OCI-LY1 (cell line): ENCODE results near the gene HIVEP1.

ENCODE experiments used
- H2AFZ ChIP-seq: fragments of 200-600 bp; sonication (generic), shearing (Covaris generic); 2 replicates; pipeline ENCODE4 v1.6.0; 2014; ENCODE audit warnings: antibody characterized with exemption, mild to moderate bottlenecking, low read length
- H3F3A ChIP-seq: fragments of 200-600 bp; sonication (generic), shearing (Covaris generic); 2 replicates; pipeline ENCODE4 v1.6.0; 2014; ENCODE audit warnings: mild to moderate bottlenecking, antibody characterized with exemption, low read length, moderate library complexity; ENCODE audit not compliant: insufficient read depth
- H3K27ac ChIP-seq: fragments of 200-600 bp; sonication (generic); 2 replicates; pipeline ENCODE4 v1.5.1; 2014; ENCODE audit warnings: low read length, mixed run types, mild to moderate bottlenecking, low read depth; ENCODE audit not compliant: poor library complexity, severe bottlenecking
- H3K27me3 ChIP-seq: fragments of 200-600 bp; sonication (generic); 2 replicates; pipeline ENCODE4 v1.6.0; 2014; ENCODE audit warnings: antibody characterized with exemption, mild to moderate bottlenecking, low read length, moderate library complexity; ENCODE audit not compliant: insufficient read depth
- H3K36me3 ChIP-seq: fragments of 200-600 bp; sonication (generic); 2 replicates; pipeline ENCODE4 v1.6.1; 2014; ENCODE audit warnings: mild to moderate bottlenecking, antibody characterized with exemption, low read length, moderate library complexity, mixed read lengths; ENCODE audit not compliant: insufficient read depth
- H3K4me1 ChIP-seq: fragments of 200-600 bp; sonication (generic); 2 replicates; pipeline ENCODE4 v1.5.1; 2014; ENCODE audit warnings: mild to moderate bottlenecking, low read length, moderate library complexity; ENCODE audit not compliant: insufficient read depth, severe bottlenecking
- H3K4me2 ChIP-seq: fragments of 200-600 bp; sonication (generic), shearing (Covaris generic); 2 replicates; pipeline ENCODE4 v1.6.1; 2014; ENCODE audit warnings: low read length
- H3K4me3 ChIP-seq: fragments of 200-600 bp; sonication (generic); 2 replicates; pipeline ENCODE4 v1.5.1; 2014; ENCODE audit warnings: low read length, low read depth, mild to moderate bottlenecking, mixed read lengths; ENCODE audit not compliant: poor library complexity, severe bottlenecking
- H3K79me2 ChIP-seq: fragments of 200-600 bp; shearing (Covaris generic); 2 replicates; pipeline ENCODE4 v1.6.1; 2016; ENCODE audit warnings: mixed run types, low read length, mixed read lengths; ENCODE audit not compliant: insufficient read depth
- H3K9ac ChIP-seq: fragments of 200-600 bp; sonication (generic), shearing (Covaris generic); 2 replicates; pipeline ENCODE4 v1.6.1; 2014; ENCODE audit warnings: mild to moderate bottlenecking, low read length, mixed read lengths
- H3K9me2 ChIP-seq: fragments of 200-600 bp; sonication (generic), shearing (Covaris generic); 2 replicates; pipeline ENCODE4 v1.6.1; 2014; ENCODE audit warnings: low read depth, mild to moderate bottlenecking, low read length, mixed read lengths
- H3K9me3 ChIP-seq: fragments of 200-600 bp; shearing (Covaris generic); 2 replicates; pipeline ENCODE4 v1.6.1; 2014; ENCODE audit warnings: low read length, mixed read lengths
- H4K20me1 ChIP-seq: fragments of 200-600 bp; sonication (generic), shearing (Covaris generic); 2 replicates; pipeline ENCODE4 v1.6.0; 2016; ENCODE audit warnings: mild to moderate bottlenecking, low read length; ENCODE audit not compliant: insufficient read depth
- EZH2 ChIP-seq: fragments of 200-600 bp; sonication (generic), shearing (Covaris generic); IDR thresholded peaks from 2 replicates; pipeline ENCODE4 v1.8.0; 2017; ENCODE audit warnings: borderline replicate concordance, mixed run types, mild to moderate bottlenecking, antibody characterized with exemption, low read length, moderate library complexity, mixed read lengths
- TF ChIP-seq, protein P1 (sequence below): fragments of 200-600 bp; sonication (generic), shearing (Covaris generic); IDR thresholded peaks from 2 replicates; pipeline ENCODE4 v1.5.1; 2017; ENCODE audit warnings: mild to moderate bottlenecking, antibody characterized with exemption, low read length, moderate library complexity, mixed read lengths

The HIVEP1 gene

DNA sequence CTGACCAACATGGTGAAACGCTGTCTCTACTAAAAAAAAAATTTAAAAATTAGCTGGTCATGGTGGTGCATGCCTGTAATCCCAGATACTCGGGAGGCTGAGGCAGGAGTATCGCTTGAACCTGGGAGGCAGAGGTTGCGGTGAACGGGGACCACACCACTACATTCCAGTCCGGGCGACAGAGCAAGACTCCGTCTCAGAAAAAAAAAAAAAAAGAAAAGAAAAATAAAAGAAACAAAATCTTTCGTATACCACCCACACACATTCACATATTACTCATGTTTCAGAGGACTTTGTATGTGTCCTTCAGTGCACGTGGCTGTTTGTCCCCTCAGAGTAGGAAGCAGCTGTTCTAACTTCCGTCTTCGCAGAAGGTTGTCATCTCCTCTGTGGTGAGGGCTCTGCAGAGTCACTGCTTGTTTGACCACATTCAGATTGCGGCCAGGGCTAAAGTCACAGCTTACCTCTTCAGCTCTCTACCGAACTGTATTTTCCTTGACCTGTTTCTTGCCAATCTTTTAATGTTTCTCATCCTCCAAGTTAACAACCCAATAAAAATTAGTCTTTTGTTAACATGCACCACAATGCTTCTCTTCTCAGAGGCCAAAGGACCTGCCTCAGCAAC is 36.6 kb upstream of the HIVEP1 start:
- H3K9me3 ChIP-seq: no peaks in the 10 kb centered on the region
- H3K4me3 ChIP-seq: no peak overlapping the region
- no peak overlapping the region for H3K4me2 ChIP-seq
- H3K9me2 ChIP-seq: no peaks in the 10 kb centered on the region
- H3K9ac ChIP-seq: no peak overlapping the region; the same call in 1 of the 2 replicates
- peaks cover 13% of the 10 kb centered on the region for H3K4me1 ChIP-seq
- no peaks in the 10 kb centered on the region for H3K79me2 ChIP-seq
- TF ChIP-seq, protein P1, sequence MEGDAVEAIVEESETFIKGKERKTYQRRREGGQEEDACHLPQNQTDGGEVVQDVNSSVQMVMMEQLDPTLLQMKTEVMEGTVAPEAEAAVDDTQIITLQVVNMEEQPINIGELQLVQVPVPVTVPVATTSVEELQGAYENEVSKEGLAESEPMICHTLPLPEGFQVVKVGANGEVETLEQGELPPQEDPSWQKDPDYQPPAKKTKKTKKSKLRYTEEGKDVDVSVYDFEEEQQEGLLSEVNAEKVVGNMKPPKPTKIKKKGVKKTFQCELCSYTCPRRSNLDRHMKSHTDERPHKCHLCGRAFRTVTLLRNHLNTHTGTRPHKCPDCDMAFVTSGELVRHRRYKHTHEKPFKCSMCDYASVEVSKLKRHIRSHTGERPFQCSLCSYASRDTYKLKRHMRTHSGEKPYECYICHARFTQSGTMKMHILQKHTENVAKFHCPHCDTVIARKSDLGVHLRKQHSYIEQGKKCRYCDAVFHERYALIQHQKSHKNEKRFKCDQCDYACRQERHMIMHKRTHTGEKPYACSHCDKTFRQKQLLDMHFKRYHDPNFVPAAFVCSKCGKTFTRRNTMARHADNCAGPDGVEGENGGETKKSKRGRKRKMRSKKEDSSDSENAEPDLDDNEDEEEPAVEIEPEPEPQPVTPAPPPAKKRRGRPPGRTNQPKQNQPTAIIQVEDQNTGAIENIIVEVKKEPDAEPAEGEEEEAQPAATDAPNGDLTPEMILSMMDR: no peak
- no peak for TF ChIP-seq EZH2
- H3K36me3 ChIP-seq: no peaks in the 10 kb centered on the region
- no peaks in the 10 kb centered on the region for H3F3A ChIP-seq
- H3K27ac ChIP-seq: no peak overlapping the region
- no peaks in the 10 kb centered on the region for H3K27me3 ChIP-seq
- no peaks in the 10 kb centered on the region for H4K20me1 ChIP-seq
- peak overlapping the region; percentile 73; the same call in 1 of the 2 replicates for H2AFZ ChIP-seq

- no peak overlapping the region for H2AFZ ChIP-seq
Observed at GRCh38 chr6:11976489-11976888, 35.6 kb upstream of the HIVEP1 start.

GRCh38 chr6:11977193-11977592 is 34.9 kb upstream of the HIVEP1 start:
- no peaks in the 10 kb centered on the region for H3K9me2 ChIP-seq
- H3K4me2 ChIP-seq: no peak overlapping the region
- H4K20me1 ChIP-seq: no peaks in the 10 kb centered on the region
- H2AFZ ChIP-seq: no peak overlapping the region
- H3K27me3 ChIP-seq: no peaks in the 10 kb centered on the region
- no peaks in the 10 kb centered on the region for H3K36me3 ChIP-seq
- TF ChIP-seq, protein P1: no peak
- TF ChIP-seq EZH2: no peak
- H3K9ac ChIP-seq: no peak overlapping the region
- no peak overlapping the region for H3K27ac ChIP-seq
- H3K4me3 ChIP-seq: no peak overlapping the region
- no peaks in the 10 kb centered on the region for H3K9me3 ChIP-seq
- H3F3A ChIP-seq: no peaks in the 10 kb centered on the region
- H3K79me2 ChIP-seq: no peaks in the 10 kb centered on the region
- H3K4me1 ChIP-seq: peaks cover 13% of the 10 kb centered on the region

More at GRCh38 chr6:11976489-11976888, 35.6 kb upstream of the HIVEP1 start:
- H3K4me3 ChIP-seq: no peak overlapping the region
- no peaks in the 10 kb centered on the region for H4K20me1 ChIP-seq
- H3K9ac ChIP-seq: no peak overlapping the region
- H3K79me2 ChIP-seq: no peaks in the 10 kb centered on the region
- H3K4me2 ChIP-seq: no peak overlapping the region
- H3K27me3 ChIP-seq: no peaks in the 10 kb centered on the region
- no peak overlapping the region for H3K27ac ChIP-seq
- no peaks in the 10 kb centered on the region for H3K9me3 ChIP-seq
- H3F3A ChIP-seq: no peaks in the 10 kb centered on the region
- H3K9me2 ChIP-seq: no peaks in the 10 kb centered on the region
- TF ChIP-seq, protein P1: no peak
- no peak for TF ChIP-seq EZH2
- no peaks in the 10 kb centered on the region for H3K36me3 ChIP-seq
- peaks cover 13% of the 10 kb centered on the region for H3K4me1 ChIP-seq
